Measurements from ENCODE around the gene GET3.
"Not testable (repeated sequence)": the region's sequence is repeated elsewhere in the genome, so short reads cannot be mapped to it uniquely, and the experiment has no call there.

Gene GET3

GRCh38 chr19:12701596-12702282, 35.6 kb upstream of the GET3 start:
- H3K9ac ChIP-seq (ENCODE audit: low read depth, low read length) = no peak overlapping the region
- H3K36me3 ChIP-seq (ENCODE audit: control insufficient read depth, insufficient read depth, low read length) = peaks cover 52% of the 10 kb centered on the region
- H3K27me3 ChIP-seq (ENCODE audit: control insufficient read depth, insufficient read depth, low read length) = no peaks in the 10 kb centered on the region
- H3K9me3 ChIP-seq (ENCODE audit: control insufficient read depth, insufficient read depth, low read length) = no peaks in the 10 kb centered on the region
- no peak overlapping the region for H3K4me3 ChIP-seq (ENCODE audit: low read depth, low read length)
- H3K4me1 ChIP-seq (ENCODE audit: control insufficient read depth, insufficient read depth, low read length) = no peaks in the 10 kb centered on the region

DNA sequence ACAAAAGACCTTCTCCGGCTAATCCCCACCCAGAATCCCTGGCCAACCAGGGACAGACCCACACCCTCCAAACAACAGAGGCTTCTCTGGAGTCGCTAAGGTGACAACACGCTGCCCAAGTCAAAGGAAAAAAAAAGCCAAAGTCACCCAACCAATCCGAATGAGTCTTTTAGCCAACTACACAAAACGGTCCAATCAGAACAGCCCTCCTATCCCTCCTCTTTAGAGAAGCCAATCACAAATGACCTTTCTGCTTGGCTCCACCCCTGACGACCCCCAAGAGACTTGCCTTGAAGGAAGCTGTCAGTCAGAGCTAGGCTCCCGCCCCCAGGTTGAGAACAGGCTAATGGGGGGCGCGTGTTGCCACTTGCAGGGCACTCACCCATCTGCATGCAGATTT, 34.3 kb upstream of the GET3 start:
- Histone ChIP-seq H3K36me3 (ENCODE audit: control insufficient read depth, insufficient read depth, low read length) (peaks cover 62% of the 10 kb centered on the region), H3K27me3 (ENCODE audit: control insufficient read depth, insufficient read depth, low read length) (no peaks in the 10 kb centered on the region), H3K9ac (ENCODE audit: low read depth, low read length) (no peak overlapping the region), H3K4me1 (ENCODE audit: control insufficient read depth, insufficient read depth, low read length) (no peaks in the 10 kb centered on the region), H3K9me3 (ENCODE audit: control insufficient read depth, insufficient read depth, low read length) (no peaks in the 10 kb centered on the region), H3K4me3 (ENCODE audit: low read depth, low read length) (no peak overlapping the region)

DNA sequence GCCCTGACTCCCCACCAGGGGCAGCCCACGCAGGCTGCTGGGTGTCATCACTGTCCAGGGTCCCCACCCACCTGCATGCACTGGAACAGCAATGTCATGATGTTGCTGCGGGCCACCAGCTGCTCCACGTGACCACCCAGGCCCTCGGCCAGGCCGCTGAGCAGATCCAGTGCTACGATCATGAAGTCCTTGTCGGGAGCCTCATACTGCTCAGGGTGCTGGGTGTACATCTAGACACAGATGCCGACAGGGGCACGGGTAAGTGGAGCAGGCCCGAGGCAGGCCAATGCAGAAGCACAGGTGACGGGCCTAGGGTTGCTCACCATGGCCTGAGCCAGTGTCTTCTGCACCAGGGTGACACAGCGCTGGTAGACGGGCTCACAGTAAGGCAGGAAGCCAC, 32.1 kb upstream of the GET3 start:
- H3K4me3 ChIP-seq (ENCODE audit: low read depth, low read length) = no peak overlapping the region
- H3K4me1 ChIP-seq (ENCODE audit: control insufficient read depth, insufficient read depth, low read length) = no peaks in the 10 kb centered on the region
- H3K36me3 ChIP-seq (ENCODE audit: control insufficient read depth, insufficient read depth, low read length) = peaks cover 66% of the 10 kb centered on the region
- no peaks in the 10 kb centered on the region for H3K9me3 ChIP-seq (ENCODE audit: control insufficient read depth, insufficient read depth, low read length)
- H3K27me3 ChIP-seq (ENCODE audit: control insufficient read depth, insufficient read depth, low read length) = no peaks in the 10 kb centered on the region
- no peak overlapping the region for H3K9ac ChIP-seq (ENCODE audit: low read depth, low read length)

DNA sequence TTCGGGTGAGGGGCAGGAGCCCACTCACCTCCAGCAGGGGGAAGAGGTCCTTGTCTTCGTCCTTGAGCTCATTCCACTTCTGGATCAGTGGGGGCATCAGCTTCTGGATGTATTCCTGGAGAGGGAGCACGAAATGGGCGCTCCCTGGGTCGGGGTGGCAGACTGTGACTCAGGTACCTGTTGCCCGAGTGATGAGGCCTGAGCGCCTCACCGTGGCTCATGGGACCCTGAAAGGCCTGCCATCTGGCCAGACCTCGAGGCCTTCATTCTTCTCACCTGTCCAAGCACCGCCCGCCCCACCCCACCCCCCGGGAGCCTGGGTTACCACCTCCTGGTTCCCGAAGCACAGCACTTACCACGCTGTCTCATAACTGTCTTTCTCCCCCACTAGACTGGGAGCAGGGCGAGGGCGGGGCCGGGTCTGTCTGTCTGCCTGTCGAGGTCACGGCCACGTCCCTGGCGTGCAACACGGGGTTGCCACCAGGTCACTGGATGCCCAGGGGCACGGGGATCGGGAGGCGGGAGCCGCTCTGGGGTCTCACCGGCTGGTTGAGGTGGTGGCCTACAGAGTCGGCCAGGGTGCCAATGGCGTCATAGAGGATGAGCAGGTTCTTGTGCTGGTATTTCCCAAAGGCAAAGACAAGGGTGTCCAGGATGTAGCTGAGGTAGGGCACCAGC, 31.5 kb upstream of the GET3 start:
- Histone ChIP-seq H3K9ac (ENCODE audit: low read depth, low read length) (no peak overlapping the region), H3K4me1 (ENCODE audit: control insufficient read depth, insufficient read depth, low read length) (no peaks in the 10 kb centered on the region), H3K36me3 (ENCODE audit: control insufficient read depth, insufficient read depth, low read length) (peaks cover 68% of the 10 kb centered on the region), H3K9me3 (ENCODE audit: control insufficient read depth, insufficient read depth, low read length) (no peaks in the 10 kb centered on the region), H3K27me3 (ENCODE audit: control insufficient read depth, insufficient read depth, low read length) (no peaks in the 10 kb centered on the region), H3K4me3 (ENCODE audit: low read depth, low read length) (no peak overlapping the region)

- no peaks in the 10 kb centered on the region for H3K9me3 ChIP-seq (ENCODE audit: control insufficient read depth, insufficient read depth, low read length)
- no peak overlapping the region for H3K4me3 ChIP-seq (ENCODE audit: low read depth, low read length)
- peaks cover 67% of the 10 kb centered on the region for H3K36me3 ChIP-seq (ENCODE audit: control insufficient read depth, insufficient read depth, low read length)
- no peak overlapping the region for H3K9ac ChIP-seq (ENCODE audit: low read depth, low read length)
- no peaks in the 10 kb centered on the region for H3K27me3 ChIP-seq (ENCODE audit: control insufficient read depth, insufficient read depth, low read length)
- no peaks in the 10 kb centered on the region for H3K4me1 ChIP-seq (ENCODE audit: control insufficient read depth, insufficient read depth, low read length)
Observed at GRCh38 chr19:12706332-12706718, 31.0 kb upstream of the GET3 start.

DNA sequence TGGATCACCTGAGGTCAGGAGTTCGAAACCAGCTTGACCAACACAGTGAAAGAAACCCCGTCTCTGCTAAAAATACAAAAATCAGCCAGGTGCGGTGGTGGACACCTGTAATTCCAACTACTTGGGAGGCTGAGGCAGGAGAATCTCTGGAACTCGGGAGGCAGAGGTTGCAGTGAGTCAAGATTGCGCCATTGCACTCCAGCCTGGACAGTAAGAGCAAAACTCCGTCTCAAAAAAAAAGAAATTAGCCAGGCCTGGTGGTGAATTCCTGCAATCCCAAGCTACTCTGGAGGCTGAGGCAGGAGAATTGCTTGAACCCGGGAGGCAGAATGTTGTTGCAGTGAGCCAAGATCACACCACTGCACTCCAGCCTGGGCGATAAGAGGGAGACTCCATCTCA, 28.7 kb upstream of the GET3 start:
- Histone ChIP-seq H3K9ac (ENCODE audit: low read depth, low read length) (no peak overlapping the region), H3K36me3 (ENCODE audit: control insufficient read depth, insufficient read depth, low read length) (peaks cover 60% of the 10 kb centered on the region), H3K27me3 (ENCODE audit: control insufficient read depth, insufficient read depth, low read length) (no peaks in the 10 kb centered on the region), H3K4me1 (ENCODE audit: control insufficient read depth, insufficient read depth, low read length) (no peaks in the 10 kb centered on the region), H3K9me3 (ENCODE audit: control insufficient read depth, insufficient read depth, low read length) (no peaks in the 10 kb centered on the region), H3K4me3 (ENCODE audit: low read depth, low read length) (no peak overlapping the region)

DNA sequence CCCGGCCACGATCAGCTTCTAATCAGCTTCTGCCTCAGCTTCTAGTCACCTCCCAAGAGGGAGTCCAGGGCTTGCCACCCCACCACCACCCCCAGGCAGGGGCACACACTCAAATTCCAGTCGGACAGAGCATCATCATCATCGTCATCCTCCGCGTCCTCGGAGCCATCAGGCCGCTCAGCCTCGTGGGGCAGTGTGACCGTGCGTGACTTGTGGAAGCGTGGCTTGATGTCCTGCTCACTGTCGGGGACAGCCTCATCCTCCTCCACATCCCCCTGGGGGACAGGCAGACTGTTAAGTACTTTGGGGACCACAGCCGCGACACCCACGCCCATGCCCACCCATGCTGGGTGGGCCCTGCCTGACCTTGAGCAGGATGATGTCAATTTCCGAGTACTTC, 26.1 kb upstream of the GET3 start:
- Histone ChIP-seq H3K36me3 (ENCODE audit: control insufficient read depth, insufficient read depth, low read length) (peaks cover 65% of the 10 kb centered on the region), H3K9me3 (ENCODE audit: control insufficient read depth, insufficient read depth, low read length) (no peaks in the 10 kb centered on the region), H3K9ac (ENCODE audit: low read depth, low read length) (no peak overlapping the region), H3K4me1 (ENCODE audit: control insufficient read depth, insufficient read depth, low read length) (no peaks in the 10 kb centered on the region), H3K4me3 (ENCODE audit: low read depth, low read length) (no peak overlapping the region), H3K27me3 (ENCODE audit: control insufficient read depth, insufficient read depth, low read length) (no peaks in the 10 kb centered on the region)

DNA sequence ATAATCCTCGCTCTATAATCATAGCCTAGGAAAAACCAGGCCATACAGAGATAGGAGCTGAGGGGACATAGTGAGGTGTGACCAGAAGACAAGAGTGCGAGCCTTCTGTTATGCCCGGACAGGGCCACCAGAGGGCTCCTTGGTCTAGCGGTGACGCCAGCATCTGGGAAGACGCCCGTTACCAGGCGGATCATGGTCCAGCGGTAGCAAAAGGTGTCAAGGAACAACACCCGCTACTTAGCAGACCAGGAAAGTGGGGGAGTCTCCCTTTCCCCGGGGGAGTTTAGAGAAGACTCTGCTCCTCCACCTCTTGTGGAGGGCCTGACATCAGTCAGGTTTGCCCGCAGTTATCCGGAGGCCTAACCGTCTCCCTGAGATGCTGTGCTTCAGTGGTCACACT, 25.2 kb upstream of the GET3 start:
- H3K9ac ChIP-seq (ENCODE audit: low read depth, low read length); H3K4me1 ChIP-seq (ENCODE audit: control insufficient read depth, insufficient read depth, low read length); H3K9me3 ChIP-seq (ENCODE audit: control insufficient read depth, insufficient read depth, low read length); H3K27me3 ChIP-seq (ENCODE audit: control insufficient read depth, insufficient read depth, low read length); H3K4me3 ChIP-seq (ENCODE audit: low read depth, low read length): not testable (repeated sequence)
- H3K36me3 ChIP-seq (ENCODE audit: control insufficient read depth, insufficient read depth, low read length) = peaks cover 57% of the 10 kb centered on the region

- not testable (repeated sequence) for H3K9me3 ChIP-seq (ENCODE audit: control insufficient read depth, insufficient read depth, low read length); H3K4me3 ChIP-seq (ENCODE audit: low read depth, low read length); H3K9ac ChIP-seq (ENCODE audit: low read depth, low read length); H3K4me1 ChIP-seq (ENCODE audit: control insufficient read depth, insufficient read depth, low read length); H3K27me3 ChIP-seq (ENCODE audit: control insufficient read depth, insufficient read depth, low read length)
- peaks cover 50% of the 10 kb centered on the region for H3K36me3 ChIP-seq (ENCODE audit: control insufficient read depth, insufficient read depth, low read length)
Observed at GRCh38 chr19:12713304-12713703, 24.0 kb upstream of the GET3 start.

DNA sequence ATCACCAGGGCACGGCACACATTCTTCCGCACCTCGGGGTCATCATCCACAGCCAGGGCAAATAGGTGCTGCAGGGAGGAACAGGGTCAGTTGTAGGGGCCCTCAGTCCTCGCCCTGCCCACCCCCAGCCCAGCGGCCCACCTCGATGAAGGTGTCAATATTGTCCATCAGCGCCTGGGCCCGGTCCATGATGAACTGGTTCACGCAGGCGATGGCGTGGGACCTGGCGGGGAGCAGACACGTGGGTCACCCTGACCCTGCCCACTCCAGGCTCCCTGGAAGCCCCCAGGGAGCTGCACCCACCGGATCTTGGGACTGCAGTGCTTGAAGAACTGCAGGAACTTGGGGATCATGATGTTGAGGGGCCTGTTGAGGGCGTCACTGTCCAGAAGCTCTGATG, 22.2 kb upstream of the GET3 start:
- H3K36me3 ChIP-seq (ENCODE audit: control insufficient read depth, insufficient read depth, low read length) = peaks cover 49% of the 10 kb centered on the region
- no peaks in the 10 kb centered on the region for H3K9me3 ChIP-seq (ENCODE audit: control insufficient read depth, insufficient read depth, low read length)
- no peaks in the 10 kb centered on the region for H3K4me1 ChIP-seq (ENCODE audit: control insufficient read depth, insufficient read depth, low read length)
- H3K9ac ChIP-seq (ENCODE audit: low read depth, low read length) = no peak overlapping the region
- no peaks in the 10 kb centered on the region for H3K27me3 ChIP-seq (ENCODE audit: control insufficient read depth, insufficient read depth, low read length)
- no peak overlapping the region for H3K4me3 ChIP-seq (ENCODE audit: low read depth, low read length)

DNA sequence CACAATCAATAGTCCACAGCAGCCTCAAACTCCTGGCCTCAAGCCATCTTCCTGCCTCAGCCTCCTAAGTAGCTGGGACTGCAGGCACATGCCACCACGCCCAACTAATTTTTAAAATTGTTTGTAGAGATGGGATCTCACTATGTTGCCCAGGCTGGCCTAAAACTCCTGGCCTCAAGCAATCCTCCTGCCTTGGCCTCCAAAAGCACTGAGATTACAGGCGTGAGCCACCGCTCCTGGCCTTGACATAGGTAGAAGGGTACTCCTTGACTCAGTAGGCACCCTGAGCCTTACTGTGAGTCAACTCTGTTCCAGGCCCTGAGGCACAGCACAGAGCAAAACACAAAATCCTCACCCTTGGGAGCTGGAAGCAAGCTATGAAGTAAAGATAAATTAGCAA, 21.4 kb upstream of the GET3 start:
- Histone ChIP-seq H3K4me1 (ENCODE audit: control insufficient read depth, insufficient read depth, low read length) (no peaks in the 10 kb centered on the region), H3K27me3 (ENCODE audit: control insufficient read depth, insufficient read depth, low read length) (no peaks in the 10 kb centered on the region), H3K9ac (ENCODE audit: low read depth, low read length) (no peak overlapping the region), H3K36me3 (ENCODE audit: control insufficient read depth, insufficient read depth, low read length) (peaks cover 41% of the 10 kb centered on the region), H3K9me3 (ENCODE audit: control insufficient read depth, insufficient read depth, low read length) (no peaks in the 10 kb centered on the region), H3K4me3 (ENCODE audit: low read depth, low read length) (no peak overlapping the region)

DNA sequence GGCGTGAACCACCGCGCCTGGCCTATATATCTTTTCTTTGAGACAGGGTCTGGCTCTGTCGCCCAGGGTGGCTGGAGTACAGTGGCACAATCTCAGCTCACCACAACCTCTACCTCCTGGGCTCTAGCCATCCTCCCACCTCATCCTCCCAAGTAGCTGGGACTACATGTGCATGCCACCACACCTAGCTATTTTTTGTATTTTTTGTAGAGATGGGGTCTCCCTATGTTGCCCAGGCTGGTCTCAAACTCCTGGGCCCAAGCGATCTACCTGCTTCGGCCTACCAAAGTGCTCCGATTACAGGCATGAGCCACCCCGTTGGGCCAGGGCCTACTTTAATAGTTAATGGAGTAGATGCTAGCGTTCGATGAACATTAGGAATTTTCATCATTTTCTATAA, 17.0 kb upstream of the GET3 start:
- peaks cover 17% of the 10 kb centered on the region for H3K36me3 ChIP-seq (ENCODE audit: control insufficient read depth, insufficient read depth, low read length)
- H3K9ac ChIP-seq (ENCODE audit: low read depth, low read length) = peak overlapping the region; percentile 50
- no peaks in the 10 kb centered on the region for H3K9me3 ChIP-seq (ENCODE audit: control insufficient read depth, insufficient read depth, low read length)
- H3K4me1 ChIP-seq (ENCODE audit: control insufficient read depth, insufficient read depth, low read length) = no peaks in the 10 kb centered on the region
- H3K4me3 ChIP-seq (ENCODE audit: low read depth, low read length) = peak overlapping the region; percentile 84
- H3K27me3 ChIP-seq (ENCODE audit: control insufficient read depth, insufficient read depth, low read length) = no peaks in the 10 kb centered on the region

Measured in iPS-15b (cell line).